Right hindlimb (tissue), 1 donor: ENCODE measurements around the gene ZMAT1.
"Not testable (repeated sequence)": the region's sequence is repeated elsewhere in the genome, so short reads cannot be mapped to it uniquely, and the experiment has no call there.

Experiments used
- DNase-seq: peaks from one replicate; pipeline ENCODE4 v3.0.0-alpha.2; 2018

The ZMAT1 gene

DNA sequence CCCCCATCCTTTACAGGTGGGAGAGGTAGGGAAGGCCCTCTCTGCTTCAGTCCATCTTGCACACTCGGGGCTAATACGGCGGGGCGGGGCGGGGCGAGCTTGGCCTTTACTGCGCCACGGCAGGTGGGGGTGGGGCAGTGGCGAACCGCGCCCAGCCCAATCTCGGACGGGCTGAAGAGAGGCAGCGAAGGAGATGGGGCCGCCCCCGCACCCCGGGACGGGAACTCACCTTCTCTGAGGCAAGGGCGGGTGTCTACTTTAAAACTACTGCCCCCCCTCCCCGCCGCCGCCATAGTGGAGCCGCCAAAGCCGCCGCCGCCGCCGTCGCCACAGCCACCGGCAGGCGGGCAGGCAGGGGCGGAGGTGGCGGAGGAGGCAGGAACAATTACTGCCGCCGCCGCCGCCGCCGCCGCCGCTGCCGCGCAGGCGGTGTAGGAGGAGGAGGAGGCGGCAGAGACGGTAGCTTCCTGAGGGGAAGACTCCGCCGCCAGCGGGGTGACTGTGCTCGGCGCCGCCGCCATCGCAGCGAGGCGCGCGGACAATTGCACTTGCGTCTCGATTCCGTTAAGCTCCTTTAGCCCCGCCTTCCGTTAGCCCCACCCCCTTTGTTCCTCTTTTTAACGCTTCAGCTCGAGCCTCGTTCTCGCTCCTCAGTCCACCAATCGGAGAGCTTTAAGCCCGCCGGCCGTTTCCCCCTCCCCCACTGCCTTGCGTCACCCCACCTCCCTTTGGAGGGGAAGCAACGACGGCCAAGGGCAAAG lies at the start of gene ZMAT1:
Gene ZMAT1 (minus strand): TSS at position 540 of the 761 bp plus-strand sequence. CDS start 19 bp downstream, at position 521.
- DNase-seq: peak; percentile 88

DNA sequence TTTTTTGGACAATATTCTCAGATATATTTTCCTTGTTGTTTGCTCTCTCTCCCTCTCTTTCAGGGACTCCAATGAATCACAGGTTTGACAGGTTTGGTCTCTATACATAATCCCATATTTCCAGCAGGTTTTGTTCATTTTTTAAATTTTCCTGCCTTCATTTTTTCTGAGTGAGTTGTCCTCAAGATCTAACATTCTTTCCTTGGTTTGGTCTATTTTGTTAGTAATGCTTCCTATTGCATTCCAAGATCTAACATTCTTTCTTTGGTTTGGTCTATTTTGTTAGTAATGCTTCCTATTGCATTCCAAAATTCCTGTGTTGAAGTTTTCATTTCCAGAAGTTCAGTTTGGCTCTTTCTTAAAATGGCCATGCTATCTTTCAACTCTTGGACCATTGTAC lies 45.3 kb upstream of the ZMAT1 start:
- no peak for DNase-seq

DNA sequence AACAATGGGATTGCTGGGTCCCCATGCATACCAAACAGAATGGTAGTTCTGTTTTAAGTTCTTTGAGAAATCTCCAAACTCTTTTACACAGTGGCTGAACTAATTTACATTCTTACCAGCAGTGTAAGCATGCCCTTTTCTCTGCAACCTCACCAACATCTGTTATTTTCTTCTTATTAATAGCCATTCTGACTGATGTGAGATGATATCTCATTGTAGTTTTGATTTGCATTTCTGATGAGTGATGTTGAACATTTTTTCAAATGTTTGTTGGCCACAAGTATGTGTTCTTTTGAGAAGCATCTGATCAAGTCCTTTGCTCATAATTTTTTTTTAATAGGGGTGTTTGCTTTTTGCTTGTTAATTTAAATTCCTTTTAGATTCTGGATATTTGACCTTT lies 41.2 kb upstream of the ZMAT1 start:
- no peak for DNase-seq

DNA sequence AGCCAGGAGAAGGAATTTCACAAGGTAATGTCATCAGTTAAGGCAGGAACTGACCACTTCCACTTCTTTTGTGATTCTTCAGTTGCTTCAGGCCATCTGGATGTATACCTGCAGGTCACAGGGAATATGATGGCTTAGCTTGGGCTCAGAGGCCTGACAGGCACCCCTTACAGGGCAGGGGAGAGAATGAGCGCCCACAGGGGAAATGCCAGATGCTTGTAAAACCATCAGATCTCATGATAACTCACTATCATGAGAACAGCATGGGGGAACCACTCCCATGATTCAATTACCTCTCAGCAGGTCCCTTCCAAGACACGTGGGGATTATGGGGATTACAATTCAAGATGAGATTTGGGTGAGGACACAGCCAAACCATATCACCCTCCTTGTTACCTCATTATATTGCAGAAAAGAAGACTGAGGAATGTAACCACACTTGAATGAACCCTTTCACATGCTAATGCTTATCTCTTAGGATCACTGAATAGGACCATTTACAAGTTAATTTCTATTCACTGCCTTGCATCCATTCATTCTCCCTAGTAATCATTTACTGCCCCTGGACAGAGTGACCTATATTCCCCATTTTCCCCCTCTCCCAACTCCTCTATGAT lies 33.2 kb upstream of the ZMAT1 start:
- DNase-seq: not testable (repeated sequence)

DNA sequence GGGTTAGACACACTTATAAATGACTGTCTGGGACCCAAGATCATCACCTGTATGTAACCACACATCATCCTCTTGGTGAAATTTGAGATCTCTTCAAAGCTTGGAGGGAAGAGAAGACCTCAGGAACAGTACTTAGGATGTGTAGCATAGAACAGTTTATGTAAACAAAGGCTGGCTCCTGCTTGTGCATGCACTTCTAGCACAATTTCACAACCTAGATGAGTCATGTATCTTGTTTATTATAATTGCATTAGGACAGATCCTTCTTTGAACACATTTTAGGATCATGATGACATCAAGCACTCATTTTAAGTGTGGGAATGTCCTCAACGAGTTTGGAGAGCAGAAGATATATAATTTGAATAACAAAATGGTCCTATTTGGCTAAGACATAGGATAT lies 26.3 kb upstream of the ZMAT1 start:
- no peak for DNase-seq

DNA sequence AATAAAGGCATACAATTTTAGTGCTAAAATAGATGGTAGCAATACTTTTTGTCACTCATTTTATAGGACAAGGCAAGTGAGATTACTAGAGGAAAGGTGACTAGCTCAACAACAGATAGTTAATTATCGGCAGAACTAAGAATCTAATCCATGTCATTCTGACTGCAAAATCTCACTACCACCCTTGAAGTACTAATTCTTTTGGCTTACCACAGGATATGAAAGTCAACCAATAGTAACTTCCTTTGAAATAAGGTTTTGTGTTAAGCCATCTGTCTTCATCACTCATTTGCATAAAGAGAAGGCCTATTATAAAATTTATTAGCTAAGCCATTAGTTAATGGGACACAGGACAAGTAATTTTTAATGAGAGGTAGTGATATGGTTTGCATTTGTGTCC lies 25.3 kb upstream of the ZMAT1 start:
- DNase-seq: no peak

- DNase-seq: no peak
These were observed 24.7 kb upstream of the ZMAT1 start for GRCh38 chrX:101956556-101956955.

GRCh38 chrX:101950581-101950980 lies 18.8 kb upstream of the ZMAT1 start:
- no peak for DNase-seq

- DNase-seq: no peak
These were observed 383 bp upstream of the ZMAT1 start for GRCh38 chrX:101932249-101932570.

DNA sequence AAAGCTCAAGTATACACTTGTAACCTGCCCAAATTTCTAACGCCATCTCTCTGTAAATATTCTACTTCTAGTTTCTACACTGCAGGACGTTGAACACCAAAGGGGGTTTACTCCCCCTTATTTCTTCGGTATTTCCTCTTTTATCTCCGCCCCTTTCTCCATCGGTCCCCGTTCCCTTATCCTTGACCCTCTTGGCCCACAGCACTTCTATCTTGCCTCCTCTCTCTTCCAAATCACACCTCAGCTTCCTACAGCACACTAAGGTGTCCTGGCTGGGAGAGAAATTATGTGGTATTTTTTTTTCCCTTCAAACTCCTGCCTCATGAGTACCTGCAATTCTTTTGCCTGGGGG lies 715 bp downstream of the ZMAT1 start:
- DNase-seq: no peak

GRCh38 chrX:101925733-101926132 lies 6.1 kb downstream of the ZMAT1 start:
- no peak for DNase-seq

- no peak for DNase-seq
These were observed 13.1 kb downstream of the ZMAT1 start for GRCh38 chrX:101918751-101919150.

GRCh38 chrX:101906136-101906796 lies 25.6 kb downstream of the ZMAT1 start:
- DNase-seq: no peak

- DNase-seq: no peak
These were observed 26.8 kb downstream of the ZMAT1 start for GRCh38 chrX:101904996-101905395.
